ENCODE results near the gene DROSHA.

Gene DROSHA

DNA sequence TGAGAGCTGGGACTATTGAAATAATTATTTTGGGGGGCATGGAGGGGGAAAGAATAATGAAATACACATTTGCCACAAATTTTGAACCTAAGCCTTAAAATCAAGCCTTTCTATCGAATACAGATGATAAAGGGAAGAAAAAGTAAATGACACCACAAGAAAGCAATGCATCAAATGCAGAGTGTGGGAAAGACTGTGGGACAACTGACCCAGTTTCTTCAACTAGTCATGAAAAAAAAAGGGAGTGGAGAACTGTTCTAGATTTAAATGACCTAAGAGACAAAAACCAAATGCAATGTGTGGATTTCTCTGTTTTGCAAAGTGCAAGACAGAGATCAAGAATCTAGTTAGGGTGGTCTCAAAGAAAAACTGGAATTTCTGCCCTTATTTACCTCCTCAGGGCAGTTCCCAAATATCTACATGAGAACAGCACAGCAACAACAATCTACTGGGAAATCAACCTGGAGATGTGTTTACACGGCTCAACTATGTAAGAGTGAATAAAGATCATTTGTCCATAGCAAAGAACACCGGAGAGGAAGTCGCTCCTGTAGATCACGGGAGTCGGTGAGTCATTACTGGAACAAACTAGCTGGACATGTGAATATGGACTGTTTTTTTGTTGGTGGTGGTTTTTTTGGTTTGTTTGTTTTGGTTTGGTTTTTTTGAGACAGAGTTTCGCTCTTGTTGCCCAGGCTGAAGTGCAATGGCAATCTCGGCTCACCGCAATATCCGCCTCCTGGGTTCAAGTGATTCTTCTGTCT lies 145.9 kb downstream of the DROSHA start:
- TF ChIP-seq CTCF (IDR thresholded peaks at IDR 0.05; ENCODE audit: borderline replicate concordance, insufficient read depth, low read depth, low read length), result no peak
- H3K4me3 ChIP-seq (ENCODE audit: low read depth, low read length), result no peak overlapping the region

- no peak for TF ChIP-seq CTCF (IDR thresholded peaks at IDR 0.05; ENCODE audit: borderline replicate concordance, insufficient read depth, low read depth, low read length)
- H3K4me3 ChIP-seq (ENCODE audit: low read depth, low read length), result no peak overlapping the region
Observed at GRCh38 chr5:31383734-31384133, 148.2 kb downstream of the DROSHA start.

DNA sequence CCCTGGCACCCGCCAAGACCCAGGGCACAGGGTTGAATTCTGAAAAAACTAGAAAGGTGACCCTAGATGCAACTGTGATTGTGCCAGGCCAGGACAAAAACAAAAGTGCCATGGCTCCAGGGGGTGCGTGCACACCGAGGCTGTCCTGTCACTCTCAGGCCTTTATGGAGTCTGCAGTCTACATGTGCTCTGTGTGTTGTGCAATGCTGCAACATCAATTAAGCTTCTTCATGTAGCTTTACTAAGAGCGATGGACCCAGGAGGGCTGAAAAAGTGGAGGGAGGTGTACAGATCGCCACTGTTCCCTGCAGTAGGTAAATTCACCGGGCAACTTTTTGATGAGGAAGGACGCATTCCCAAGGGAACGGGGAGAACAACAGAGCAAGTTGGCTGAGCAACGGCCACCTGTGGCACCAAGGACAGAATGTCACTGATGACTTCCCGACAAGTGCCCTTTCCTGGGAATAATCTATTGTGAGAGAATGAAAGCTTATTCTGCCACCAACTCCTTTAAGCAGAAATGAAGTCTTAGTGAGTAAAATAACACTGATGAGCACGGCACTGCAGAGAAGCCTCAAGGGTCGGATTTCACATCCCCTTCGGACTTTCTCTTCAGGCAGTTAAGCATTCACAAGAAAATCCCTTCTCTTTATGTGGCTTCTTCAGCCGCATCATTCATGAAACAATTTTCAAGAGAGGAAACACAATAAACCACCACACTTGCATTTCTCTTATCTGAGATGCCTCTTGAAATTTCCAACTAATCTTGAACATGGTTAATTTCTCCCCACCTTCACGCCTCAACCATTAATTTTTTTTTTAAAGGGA lies 149.6 kb downstream of the DROSHA start:
- H3K4me3 ChIP-seq (ENCODE audit: low read depth, low read length), result no peak overlapping the region
- no peak for TF ChIP-seq CTCF (IDR thresholded peaks at IDR 0.05; ENCODE audit: borderline replicate concordance, insufficient read depth, low read depth, low read length)

DNA sequence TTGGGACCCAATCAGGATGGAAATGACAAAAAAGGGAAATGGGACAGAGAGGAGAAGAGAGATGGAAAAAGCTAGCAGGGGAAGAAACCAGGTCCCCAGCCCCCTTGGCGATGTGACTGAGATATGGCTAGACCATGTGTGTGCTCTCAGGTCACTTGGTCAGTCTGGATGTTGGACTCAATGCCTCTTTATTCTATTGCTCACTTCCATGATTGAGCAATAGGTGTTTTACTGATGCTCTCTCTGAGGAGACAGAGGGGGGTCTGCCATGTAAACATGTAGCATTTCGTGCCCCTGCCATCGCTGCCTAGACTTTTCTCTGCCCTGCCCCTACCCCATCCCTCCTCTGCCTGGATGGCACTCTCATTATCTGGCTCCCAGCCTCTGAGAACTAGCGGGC lies 150.6 kb downstream of the DROSHA start:
- no peak overlapping the region for H3K4me3 ChIP-seq (ENCODE audit: low read depth, low read length)
- no peak for TF ChIP-seq CTCF (IDR thresholded peaks at IDR 0.05; ENCODE audit: borderline replicate concordance, insufficient read depth, low read depth, low read length)

- H3K4me3 ChIP-seq (ENCODE audit: low read depth, low read length), result no peak overlapping the region
- no peak for TF ChIP-seq CTCF (IDR thresholded peaks at IDR 0.05; ENCODE audit: borderline replicate concordance, insufficient read depth, low read depth, low read length)
Observed at GRCh38 chr5:31380049-31380448, 151.8 kb downstream of the DROSHA start.

DNA sequence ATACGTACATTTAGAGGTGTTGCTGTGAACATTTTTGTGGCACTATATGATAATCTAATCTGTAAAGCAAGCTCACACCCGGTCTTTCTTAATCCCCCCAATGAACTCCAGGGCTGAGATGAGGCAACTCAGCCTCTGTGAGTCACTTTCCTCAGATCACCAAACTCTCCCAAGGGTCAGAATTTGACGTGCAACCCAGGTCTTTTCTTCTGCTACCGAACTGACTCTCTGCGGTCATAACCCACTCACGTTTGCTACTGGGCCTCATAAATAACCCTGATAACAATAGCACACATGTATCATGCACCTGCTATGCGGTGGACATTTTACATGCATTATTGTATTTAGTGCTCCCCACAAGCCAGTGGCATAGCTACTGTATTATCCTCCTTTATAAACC lies 153.1 kb downstream of the DROSHA start:
- TF ChIP-seq CTCF (IDR thresholded peaks at IDR 0.05; ENCODE audit: borderline replicate concordance, insufficient read depth, low read depth, low read length), result no peak
- H3K4me3 ChIP-seq (ENCODE audit: low read depth, low read length), result no peak overlapping the region

All from GM12875 (cell line).